Activated naive CD4-positive, alpha-beta T cell treated with anti-CD3 and anti-CD28 coated beads for 36 hours (primary cell): ENCODE data around the gene ARHGEF11. TPM values are rescaled to one million over a fixed set of nuclear protein-coding genes. Genes with fewer than 3 reads are reported as not detected.
A peak's percentile ranks its signal among the peaks of the same experiment; 100 is the strongest.

Experiments used
- CTCF ChIA-PET: fragments of 350-600 bp; sonication (Branson Sonifier 250); formaldehyde crosslinking; loops from one replicate; lab custom pipeline; 2021; ENCODE audit warnings: antibody characterized with exemption; lab: Charles Lee
- DNase-seq: peaks from one replicate; pipeline ENCODE4 v3.0.0-alpha.2; 2020
- H3K27ac Mint-ChIP-seq: one replicate; pipeline ENCODE4 v1.8.0; 2021; ENCODE audit warnings: mild to moderate bottlenecking, mixed read lengths
- H3K27me3 Mint-ChIP-seq: one replicate; pipeline ENCODE4 v1.8.0; 2021; ENCODE audit warnings: low read depth, mixed read lengths
- H3K36me3 Mint-ChIP-seq: one replicate; pipeline ENCODE4 v1.8.0; 2021; ENCODE audit warnings: low read depth, mixed read lengths
- H3K4me1 Mint-ChIP-seq: one replicate; pipeline ENCODE4 v1.8.0; 2021; ENCODE audit warnings: low read depth, mixed read lengths
- H3K4me3 Mint-ChIP-seq: one replicate; pipeline ENCODE4 v1.8.0; 2021; ENCODE audit warnings: mild to moderate bottlenecking, moderate library complexity, mixed read lengths
- H3K9me3 Mint-ChIP-seq: one replicate; pipeline ENCODE4 v1.8.0; 2021; ENCODE audit warnings: mixed read lengths
- intact Hi-C: fragments of 100-400 bp; cut with micrococcal nuclease; formaldehyde crosslinking; loops from one replicate; pipeline ENCODE4 v1.15.1; 2023
- total RNA-seq, 2 experiments: library from RNA; stranded (reverse); gene quantifications; one replicate each; pipeline ENCODE4 v1.2.3, GENCODE V29; 2021

Gene ARHGEF11
- total RNA-seq, 2 experiments from 2014 or later, result 3.2 to 3.4 TPM

GRCh38 chr1:156924478-156925153, 120.9 kb downstream of the ARHGEF11 start:
- no peak for DNase-seq
- Mint-ChIP-seq H3K4me3 (no peak overlapping the region), H3K27me3 (peaks cover 86% of the 10 kb centered on the region), H3K27ac (no peak overlapping the region), H3K36me3 (no peaks in the 10 kb centered on the region), H3K9me3 (no peaks in the 10 kb centered on the region), H3K4me1 (peaks cover 16% of the 10 kb centered on the region)
- intact Hi-C loops, result no loop called here
- CTCF ChIA-PET, result interaction anchor here (0.6 to 6.9 kb wide), 3 partner anchors 11 to 33 kb away, joined by 3 to 79 read pairs (median 3); partner anchors contain the start of gene PEAR1

GRCh38 chr1:156923670-156924477, 121.7 kb downstream of the ARHGEF11 start:
- CTCF ChIA-PET, result interaction anchor here (1.0 to 6.9 kb wide), 3 partner anchors 11 to 32 kb away, joined by 3 to 79 read pairs (median 4); partner anchors contain the start of gene PEAR1
- intact Hi-C loops, result no loop called here
- H3K9me3 Mint-ChIP-seq, result no peaks in the 10 kb centered on the region
- H3K27me3 Mint-ChIP-seq, result peaks cover 85% of the 10 kb centered on the region
- no peak for DNase-seq
- H3K36me3 Mint-ChIP-seq, result no peaks in the 10 kb centered on the region
- H3K27ac Mint-ChIP-seq, result no peak overlapping the region
- H3K4me1 Mint-ChIP-seq, result peaks cover 16% of the 10 kb centered on the region
- H3K4me3 Mint-ChIP-seq, result no peak overlapping the region

GRCh38 chr1:156922986-156923669, 122.4 kb downstream of the ARHGEF11 start:
- CTCF ChIA-PET, result interaction anchor here (0.7 to 6.9 kb wide), 5 partner anchors 10 to 127 kb away, joined by 3 to 79 read pairs (median 6); partner anchors contain the start of gene PEAR1
- intact Hi-C loops, result no loop called here

GRCh38 chr1:156921053-156921529, 124.5 kb downstream of the ARHGEF11 start:
- Mint-ChIP-seq H3K27ac (no peak overlapping the region), H3K9me3 (no peaks in the 10 kb centered on the region), H3K36me3 (no peaks in the 10 kb centered on the region), H3K4me3 (no peak overlapping the region), H3K4me1 (peaks cover 6% of the 10 kb centered on the region), H3K27me3 (peaks cover 71% of the 10 kb centered on the region)
- CTCF ChIA-PET, result interaction anchor here (2.0 to 2.7 kb wide), 2 partner anchors 10 to 30 kb away, joined by 6 to 19 read pairs; no protein-coding TSS in a partner anchor
- DNase-seq, result no peak
- intact Hi-C loops, result no loop called here

More at GRCh38 chr1:156922986-156923669, 122.4 kb downstream of the ARHGEF11 start:
- H3K4me1 Mint-ChIP-seq, result peaks cover 16% of the 10 kb centered on the region
- H3K36me3 Mint-ChIP-seq, result no peaks in the 10 kb centered on the region
- no peaks in the 10 kb centered on the region for H3K9me3 Mint-ChIP-seq
- no peak for DNase-seq
- peaks cover 84% of the 10 kb centered on the region for H3K27me3 Mint-ChIP-seq
- no peak overlapping the region for H3K4me3 Mint-ChIP-seq
- H3K27ac Mint-ChIP-seq, result no peak overlapping the region

GRCh38 chr1:156920233-156921052, 125.1 kb downstream of the ARHGEF11 start, which contains the start of gene LRRC71:
TSS of gene LRRC71 (plus strand) at chr1:156920632. CDS start at chr1:156920804, 172 bp downstream.
- no peak within 1 kb of the TSS for H3K4me3 Mint-ChIP-seq
- no peaks in the 10 kb centered on the region for H3K36me3 Mint-ChIP-seq

GRCh38 chr1:156914440-156914856, 131.1 kb downstream of the ARHGEF11 start:
- Mint-ChIP-seq H3K36me3 (no peaks in the 10 kb centered on the region), H3K27ac (no peak overlapping the region), H3K4me3 (no peak overlapping the region), H3K27me3 (peaks cover 28% of the 10 kb centered on the region), H3K4me1 (no peaks in the 10 kb centered on the region), H3K9me3 (no peaks in the 10 kb centered on the region)
- CTCF ChIA-PET, result no interaction called here
- DNase-seq, result no peak
- intact Hi-C loops, result loop anchor here (5.0 kb wide), 2 partner anchors 48 to 243 kb away; no protein-coding TSS in a partner anchor

More at GRCh38 chr1:156920233-156921052, 125.1 kb downstream of the ARHGEF11 start, which contains the start of gene LRRC71:
- peak; percentile 70 for DNase-seq
- H3K9me3 Mint-ChIP-seq, result no peaks in the 10 kb centered on the region
- intact Hi-C loops, result loop anchor here (1.0 kb wide), 1 partner anchor 28 kb away; no protein-coding TSS in a partner anchor
- H3K27me3 Mint-ChIP-seq, result peaks cover 70% of the 10 kb centered on the region
- H3K27ac Mint-ChIP-seq, result no peak within 1 kb of the TSS
- peaks cover 6% of the 10 kb centered on the region for H3K4me1 Mint-ChIP-seq
- CTCF ChIA-PET, result interaction anchor here (0.6 to 2.7 kb wide), 3 partner anchors 8 to 29 kb away, joined by 5 to 19 read pairs (median 6); no protein-coding TSS in a partner anchor

GRCh38 chr1:156913809-156914387, 131.6 kb downstream of the ARHGEF11 start:
- DNase-seq, result no peak
- Mint-ChIP-seq H3K4me3 (no peak overlapping the region), H3K27ac (no peak overlapping the region), H3K36me3 (no peaks in the 10 kb centered on the region), H3K4me1 (no peaks in the 10 kb centered on the region), H3K27me3 (peaks cover 22% of the 10 kb centered on the region), H3K9me3 (no peaks in the 10 kb centered on the region)
- intact Hi-C loops, result loop anchor here (5.0 kb wide), 2 partner anchors 48 to 243 kb away; no protein-coding TSS in a partner anchor
- CTCF ChIA-PET, result interaction anchor here (0.8 to 3.7 kb wide), 5 partner anchors 10 to 22 kb away, joined by 3 to 15 read pairs (median 4); no protein-coding TSS in a partner anchor

GRCh38 chr1:156912861-156913808, 132.4 kb downstream of the ARHGEF11 start:
- H3K27ac Mint-ChIP-seq, result no peak overlapping the region
- intact Hi-C loops, result loop anchor here (5.0 kb wide), 2 partner anchors 49 to 244 kb away; no protein-coding TSS in a partner anchor
- H3K4me1 Mint-ChIP-seq, result no peaks in the 10 kb centered on the region
- DNase-seq, result no peak
- peaks cover 17% of the 10 kb centered on the region for H3K27me3 Mint-ChIP-seq
- CTCF ChIA-PET, result interaction anchor here (0.8 to 3.7 kb wide), 5 partner anchors 10 to 21 kb away, joined by 3 to 15 read pairs (median 4); no protein-coding TSS in a partner anchor
- H3K9me3 Mint-ChIP-seq, result no peaks in the 10 kb centered on the region
- H3K36me3 Mint-ChIP-seq, result no peaks in the 10 kb centered on the region
- no peak overlapping the region for H3K4me3 Mint-ChIP-seq

- no peak for DNase-seq
- intact Hi-C loops, result loop anchor here (5.0 kb wide), 2 partner anchors 50 to 245 kb away; no protein-coding TSS in a partner anchor
- Mint-ChIP-seq H3K9me3 (no peaks in the 10 kb centered on the region), H3K4me1 (no peaks in the 10 kb centered on the region), H3K27me3 (peaks cover 17% of the 10 kb centered on the region), H3K4me3 (no peak overlapping the region), H3K36me3 (no peaks in the 10 kb centered on the region), H3K27ac (no peak overlapping the region)
- CTCF ChIA-PET, result interaction anchor here (1.0 to 3.7 kb wide), 6 partner anchors 10 to 162 kb away, joined by 4 to 15 read pairs (median 6); no protein-coding TSS in a partner anchor
Observed at GRCh38 chr1:156912310-156912709, 133.2 kb downstream of the ARHGEF11 start.
